ENCODE data around the gene ARPC5. TPM values are rescaled to one million over a fixed set of nuclear protein-coding genes. Genes with fewer than 3 reads are reported as not detected.

ARPC5 gene
- total RNA-seq, 4 donors from 2014 or later: 33.0 to 73.5 (median 68.2) TPM

GRCh38 chr1:183635099-183635605 lies 431 bp downstream of the ARPC5 start:
- intact Hi-C loops (cut with DNase I; ENCODE audit: low total_unique reads): no loop called here
- TF ChIP-seq CTCF (IDR thresholded peaks at IDR 0.05) (no peak), POLR2A (IDR thresholded peaks at IDR 0.05) (no peak)
- DNase-seq (ENCODE audit: low spot score in 2 of 2): peak; percentile 49 to 92
- peak overlapping the region; percentile 90 for H3K4me3 ChIP-seq (ENCODE audit: low read depth, poor library complexity, severe bottlenecking)
- 0% methylated on average over 20 to 27 of the region's 42 CpGs for WGBS, 2 donors

GRCh38 chr1:183634429-183635065 lies 1.0 kb downstream of the ARPC5 start:
- TF ChIP-seq POLR2A (IDR thresholded peaks at IDR 0.05): no peak
- TF ChIP-seq CTCF (IDR thresholded peaks at IDR 0.05): no peak
- intact Hi-C loops (cut with DNase I; ENCODE audit: low total_unique reads): no loop called here
- H3K4me3 ChIP-seq (ENCODE audit: low read depth, poor library complexity, severe bottlenecking): peak overlapping the region; percentile 90
- WGBS, 2 donors: 1% methylated on average over 10 of the region's 10 CpGs
- DNase-seq (ENCODE audit: low spot score in 2 of 2): no peak

- intact Hi-C loops (cut with DNase I; ENCODE audit: low total_unique reads): no loop called here
- whole genome bisulfite sequencing, 2 donors: 0% methylated on average over 1 of the region's 1 CpG
- no peak for TF ChIP-seq CTCF (IDR thresholded peaks at IDR 0.05)
- TF ChIP-seq POLR2A (IDR thresholded peaks at IDR 0.05): no peak
- H3K4me3 ChIP-seq (ENCODE audit: low read depth, poor library complexity, severe bottlenecking): no peak overlapping the region
- no peak for DNase-seq (ENCODE audit: low spot score in 2 of 2)
Measured at GRCh38 chr1:183633676-183634343, 1.8 kb downstream of the ARPC5 start.

GRCh38 chr1:183632964-183633363 lies 2.6 kb downstream of the ARPC5 start:
- intact Hi-C loops (cut with DNase I; ENCODE audit: low total_unique reads): no loop called here
- TF ChIP-seq CTCF (IDR thresholded peaks at IDR 0.05) (no peak), POLR2A (IDR thresholded peaks at IDR 0.05) (no peak)
- DNase-seq (ENCODE audit: low spot score in 2 of 2): no peak
- WGBS, 2 donors: 42 to 48% methylated on average over 1 of the region's 1 CpG
- H3K4me3 ChIP-seq (ENCODE audit: low read depth, poor library complexity, severe bottlenecking): no peak overlapping the region

GRCh38 chr1:183632114-183632513 lies 3.5 kb downstream of the ARPC5 start:
- no peak for DNase-seq (ENCODE audit: low spot score in 2 of 2)
- no peak for TF ChIP-seq CTCF (IDR thresholded peaks at IDR 0.05)
- no peak for TF ChIP-seq POLR2A (IDR thresholded peaks at IDR 0.05)
- intact Hi-C loops (cut with DNase I; ENCODE audit: low total_unique reads): no loop called here
- H3K4me3 ChIP-seq (ENCODE audit: low read depth, poor library complexity, severe bottlenecking): no peak overlapping the region
- WGBS, 2 donors: 43 to 59% methylated on average over 2 of the region's 2 CpGs
